Cardiac septum (tissue), 1 donor: Measurements from ENCODE around the gene C10orf53. TPM values are rescaled to one million over a fixed set of nuclear protein-coding genes. Genes with fewer than 3 reads are reported as not detected.

Experiments
- DNase-seq: peaks from one replicate; pipeline ENCODE4 v3.0.0-alpha.2; 2020; ENCODE audit warnings: low spot score
- intact Hi-C: fragments of 100-400 bp; cut with DNase I; formaldehyde crosslinking; loops from one replicate; pipeline ENCODE4 v1.14.0; 2022
- total RNA-seq: library from RNA; stranded (reverse); fragmentation: NEBNext Ultra II Directional; extraction: Animal tissue kit (Norgen Biotek cat#: 25700); gene quantifications from one replicate; pipeline ENCODE4 v1.2.1, GENCODE V29; 2021
- donor health status: DM: no; HTN: no; CAD: no.

The C10orf53 gene
- total RNA-seq, 1 donor from 2014 or later: not detected

GRCh38 chr10:49733866-49734265, 54.4 kb downstream of the C10orf53 start:
- intact Hi-C loops: no loop called here
- no peak for DNase-seq

- intact Hi-C loops: no loop called here
- DNase-seq: peak; percentile 63
Observed at GRCh38 chr10:49734676-49735075, 55.2 kb downstream of the C10orf53 start.

DNA sequence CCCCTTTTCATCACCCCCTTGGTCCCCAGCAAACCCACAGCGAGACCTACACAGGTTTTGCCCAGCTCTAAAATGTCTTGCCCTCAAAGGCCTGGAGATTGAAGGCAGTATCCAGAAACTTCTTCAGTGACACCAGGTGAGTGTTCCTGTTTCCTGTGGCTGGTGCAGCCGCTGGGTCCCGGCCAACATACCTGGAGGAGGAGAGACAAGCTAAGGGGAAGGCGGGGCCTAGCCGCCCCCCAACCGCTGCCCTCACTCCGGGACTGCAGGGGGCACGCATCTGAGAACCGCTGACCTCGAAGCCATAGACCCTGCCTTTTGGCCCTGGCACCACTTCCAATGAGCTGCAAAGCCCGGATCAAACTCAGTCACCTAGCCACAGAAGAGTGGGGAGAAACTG, 55.7 kb downstream of the C10orf53 start:
- DNase-seq: peak; percentile 68
- intact Hi-C loops: no loop called here

DNA sequence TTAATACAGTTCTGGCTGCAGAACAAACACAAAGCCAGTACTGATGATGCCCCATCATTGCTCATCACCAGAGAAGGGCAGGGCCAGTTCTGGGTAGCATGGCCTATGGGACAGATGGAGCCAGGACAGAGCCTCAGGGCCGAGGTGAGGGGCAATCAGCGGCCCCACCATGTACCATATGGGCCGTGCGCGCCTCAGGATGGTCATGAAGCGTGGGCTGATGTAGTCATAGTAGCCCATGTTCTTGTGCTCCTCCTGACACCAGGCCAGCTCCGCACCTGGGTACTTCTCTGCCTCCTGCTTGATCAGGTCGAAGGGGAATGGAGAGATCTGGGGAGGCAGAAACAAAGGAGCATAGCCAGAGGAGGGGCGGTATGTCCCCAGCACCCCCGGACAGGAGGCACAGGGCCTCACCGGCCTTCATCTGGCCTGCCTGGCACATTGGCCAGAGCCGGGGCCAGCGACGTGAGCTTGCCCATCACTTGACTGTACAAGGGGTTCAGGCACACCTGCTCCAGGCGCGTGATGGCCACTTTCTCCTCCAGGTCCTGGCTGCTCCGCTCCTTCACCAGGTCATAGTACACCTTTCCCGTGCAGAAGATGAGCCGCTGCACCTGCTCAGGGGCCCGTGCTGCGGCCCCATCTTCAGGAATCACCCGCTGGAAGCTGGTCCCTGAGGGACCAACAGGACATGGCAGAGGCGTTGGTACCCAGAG, 56.6 kb downstream of the C10orf53 start:
- peak; percentile 60 for DNase-seq

DNA sequence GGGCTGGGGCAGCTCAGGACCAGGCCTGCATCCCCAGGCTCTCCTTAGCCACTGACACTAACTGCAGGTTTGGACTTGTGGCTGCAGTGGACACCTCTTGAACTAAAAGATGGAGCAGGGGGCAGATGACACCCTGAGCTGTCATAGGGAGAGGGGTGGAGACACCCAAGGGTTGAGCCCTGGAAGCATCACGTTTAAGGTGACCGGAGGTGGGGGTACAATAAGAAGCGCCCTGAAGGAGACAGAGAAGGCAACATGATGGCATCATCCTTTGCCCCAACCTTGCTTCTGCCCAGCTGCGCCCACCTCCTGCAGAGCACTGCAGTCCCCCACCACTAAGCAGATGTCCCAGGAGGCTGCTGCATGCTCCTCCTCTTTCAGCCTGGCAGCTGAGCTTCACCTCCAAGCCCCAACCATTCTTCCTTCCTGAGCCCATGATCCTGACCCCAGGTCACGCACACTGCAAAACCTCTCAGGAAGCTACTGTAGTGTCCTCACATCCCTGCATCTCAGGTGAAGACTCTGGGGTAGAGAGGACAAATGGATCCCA, 57.2 kb downstream of the C10orf53 start:
- DNase-seq: peak; percentile 66
- intact Hi-C loops: no loop called here

More for the DNA sequence above, 56.6 kb downstream of the C10orf53 start:
- intact Hi-C loops: no loop called here

GRCh38 chr10:49737474-49738201, 58.2 kb downstream of the C10orf53 start:
- DNase-seq: peak; percentile 72
- intact Hi-C loops: no loop called here

GRCh38 chr10:49738616-49739360, 59.3 kb downstream of the C10orf53 start:
- intact Hi-C loops: no loop called here
- DNase-seq: peak; percentile 69

DNA sequence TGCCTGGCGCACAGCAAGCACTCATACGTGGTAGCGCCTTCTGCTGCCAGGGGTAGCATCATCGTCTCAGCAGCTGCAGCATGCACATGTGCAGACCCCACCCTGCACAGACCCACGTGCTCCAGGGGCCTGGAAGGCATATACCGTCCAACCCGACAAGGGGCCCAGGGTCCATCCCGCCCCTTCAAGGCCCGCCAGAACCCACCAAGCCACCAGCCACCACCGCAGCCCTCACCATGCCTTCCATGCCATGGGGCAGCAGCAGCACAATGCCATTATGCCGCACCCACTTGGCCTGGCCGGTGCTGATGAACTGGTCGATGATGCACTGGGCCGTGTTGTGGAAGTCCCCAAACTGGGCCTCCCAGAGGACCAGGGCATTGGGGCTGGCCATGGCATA, 60.0 kb downstream of the C10orf53 start:
- intact Hi-C loops: no loop called here
- peak; percentile 73 for DNase-seq

DNA sequence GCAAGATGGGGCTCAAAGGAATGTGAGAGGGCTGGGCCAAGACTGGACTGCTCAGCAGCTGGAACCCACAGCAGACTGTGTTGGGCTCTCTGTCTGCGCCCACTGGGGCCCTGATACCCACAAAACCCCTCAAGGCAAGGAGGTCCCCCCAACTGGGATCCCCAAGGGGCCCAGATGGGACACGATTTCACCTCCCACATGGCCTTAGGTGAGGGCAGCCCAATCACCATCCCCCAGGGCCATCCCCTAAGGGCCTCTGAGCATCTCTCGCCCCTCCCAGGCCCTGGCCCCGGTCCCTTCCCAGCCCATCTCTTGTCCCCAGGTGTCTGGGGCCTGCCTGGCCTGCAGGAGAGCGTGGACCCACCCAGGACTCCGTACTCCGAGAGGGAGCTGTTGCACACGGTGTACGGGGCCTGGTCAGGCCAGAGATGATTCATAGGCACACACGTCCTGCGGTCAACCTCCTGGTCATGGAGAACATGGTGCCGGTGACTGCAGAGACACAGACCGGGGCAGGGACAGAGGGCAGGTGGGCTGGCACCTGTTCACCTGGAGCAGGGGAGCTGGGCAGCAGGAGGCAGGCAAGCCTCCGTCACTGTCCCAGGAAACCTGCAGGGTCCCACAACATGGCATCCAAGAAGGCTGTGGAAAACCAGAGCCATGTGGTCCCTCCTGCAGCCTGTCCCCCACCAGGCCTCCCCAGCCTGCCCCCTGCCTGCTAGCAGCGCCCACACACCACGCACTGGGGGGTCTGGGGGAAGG, 61.1 kb downstream of the C10orf53 start:
- peak; percentile 63 for DNase-seq
- intact Hi-C loops: no loop called here

DNA sequence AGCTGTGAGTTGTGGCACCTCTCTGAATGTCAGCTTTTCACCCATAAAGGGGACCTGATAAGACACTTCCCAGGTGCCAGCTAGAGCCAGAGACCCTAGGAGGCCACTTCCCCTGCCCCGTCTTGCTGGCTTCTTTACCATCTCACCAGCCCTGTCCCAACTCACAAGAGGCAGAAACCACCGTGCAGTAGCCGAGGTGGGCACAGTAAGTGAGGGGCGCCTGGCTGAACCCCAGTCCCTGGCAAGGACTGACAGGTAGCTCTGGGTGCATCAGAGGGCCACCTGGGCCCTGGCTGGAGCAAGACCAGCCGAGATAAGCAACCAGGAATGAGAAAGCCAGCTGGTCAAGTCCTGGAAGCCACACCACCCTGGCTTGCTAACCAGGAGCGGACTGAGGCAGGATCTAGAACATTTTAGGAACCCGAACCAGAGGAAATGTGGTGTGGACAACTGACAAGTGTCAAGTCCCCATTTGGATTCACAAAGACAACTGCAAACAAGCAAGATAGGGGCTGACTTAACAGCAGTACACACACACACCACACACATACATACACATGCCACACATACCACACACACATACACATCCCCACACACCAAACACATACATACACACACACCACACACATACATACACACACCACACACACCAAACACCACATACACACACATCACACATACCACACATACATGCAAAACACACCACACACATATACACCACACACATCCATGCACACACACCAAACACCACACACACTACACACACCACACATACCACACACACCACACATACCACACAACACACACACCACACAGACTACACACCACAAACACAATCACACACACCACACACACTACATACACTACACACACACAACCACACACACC, 61.9 kb downstream of the C10orf53 start:
- intact Hi-C loops: no loop called here
- DNase-seq: peak; percentile 65

GRCh38 chr10:49742683-49743463, 63.4 kb downstream of the C10orf53 start:
- intact Hi-C loops: no loop called here
- no peak for DNase-seq

DNA sequence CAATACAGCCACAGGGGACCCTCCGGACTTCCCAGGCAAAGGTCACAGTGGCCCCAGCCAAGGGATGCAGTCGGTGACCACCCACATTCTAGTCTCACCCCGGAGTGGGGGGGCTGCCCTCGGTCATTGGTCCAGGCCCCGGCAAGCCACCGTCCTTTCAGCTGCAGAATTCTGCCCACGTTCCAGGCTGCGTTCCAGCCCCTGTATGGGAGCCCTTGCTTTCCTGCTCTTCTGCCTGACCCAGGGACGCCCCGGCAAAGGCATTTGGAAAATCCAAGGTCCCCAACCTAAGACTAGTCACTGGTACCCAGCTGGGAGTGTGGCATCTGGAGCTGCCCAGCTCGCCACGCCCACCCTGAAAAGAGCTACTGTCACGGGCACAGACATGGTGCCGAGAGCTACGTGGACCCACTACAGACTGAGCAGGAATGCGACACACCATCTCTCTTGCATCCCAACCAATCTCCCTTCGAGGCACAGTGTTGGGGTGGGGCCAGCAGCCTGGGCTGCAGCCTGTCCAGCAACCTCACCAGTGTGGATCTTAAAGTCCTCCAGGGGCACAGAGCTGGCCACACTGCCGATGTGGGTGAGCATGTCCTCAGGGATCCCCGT, 64.1 kb downstream of the C10orf53 start:
- peak; percentile 71 for DNase-seq
- intact Hi-C loops: no loop called here

- DNase-seq: no peak
- intact Hi-C loops: no loop called here
Observed at GRCh38 chr10:49744091-49744685, 64.7 kb downstream of the C10orf53 start.

DNA sequence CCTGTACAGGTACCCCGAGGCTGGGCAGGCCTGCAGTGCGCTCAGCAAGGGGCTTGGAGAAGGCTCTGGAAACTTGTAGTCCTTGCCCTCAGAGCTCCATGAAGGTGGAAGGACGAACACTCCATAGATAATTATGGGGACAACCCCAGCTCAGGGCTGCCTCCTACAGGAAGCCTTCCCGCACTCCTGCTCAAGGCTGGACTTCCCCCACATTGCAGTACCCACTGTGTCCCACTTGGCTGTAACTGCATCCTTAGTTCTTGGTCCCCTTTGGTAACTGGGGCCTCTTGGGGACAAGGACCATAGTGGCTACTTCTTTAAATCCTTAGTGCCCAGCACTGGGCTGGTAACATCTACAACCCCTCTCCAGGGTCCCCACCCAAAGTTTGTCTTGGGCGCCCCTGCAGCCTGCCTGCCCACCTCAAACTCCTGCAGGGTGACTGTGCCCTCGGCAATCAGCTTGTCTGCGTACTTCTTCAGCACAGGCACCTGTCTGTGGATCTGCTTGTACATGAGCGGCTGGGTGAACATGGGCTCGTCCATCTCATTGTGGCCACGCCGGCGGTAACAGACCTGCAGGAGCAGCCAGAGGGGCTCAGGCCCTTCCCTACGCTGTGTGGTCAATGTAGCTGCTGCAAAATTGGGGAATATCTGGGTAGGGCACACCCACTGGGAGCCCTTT, 65.6 kb downstream of the C10orf53 start:
- intact Hi-C loops: no loop called here
- DNase-seq: no peak

- intact Hi-C loops: no loop called here
- DNase-seq: no peak
Observed at GRCh38 chr10:49745756-49746155, 66.3 kb downstream of the C10orf53 start.

DNA sequence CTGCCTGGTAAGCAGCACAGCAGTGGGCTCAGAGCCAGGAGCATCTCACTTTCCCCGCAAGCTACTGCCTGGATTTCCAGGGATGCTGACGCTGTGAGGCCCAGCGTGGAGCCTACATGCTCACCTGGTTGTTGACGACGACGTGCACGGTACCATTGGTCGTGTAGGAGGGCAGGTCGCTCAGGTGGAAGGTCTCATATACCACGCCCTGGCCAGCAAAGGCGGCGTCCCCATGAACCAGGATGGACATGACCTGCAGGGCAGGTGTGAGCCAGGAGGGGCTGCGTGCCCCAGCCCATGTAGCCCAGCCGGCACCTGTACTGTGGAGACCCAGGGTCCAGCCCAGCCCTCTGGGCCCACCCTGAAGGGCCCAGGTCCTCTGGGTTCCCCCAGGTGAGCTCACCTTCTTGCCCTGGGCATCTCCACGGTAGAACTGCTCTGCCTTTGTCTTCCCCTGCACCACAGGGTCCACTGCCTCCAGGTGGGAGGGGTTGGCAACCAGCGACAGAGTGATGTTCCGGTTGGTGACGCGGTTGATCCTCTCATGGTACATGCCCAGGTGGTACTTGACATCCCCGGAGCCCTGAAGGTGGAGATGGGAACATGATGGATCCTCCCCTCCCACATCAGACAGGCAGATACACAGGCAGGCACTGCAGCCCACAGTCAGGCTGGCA, 67.3 kb downstream of the C10orf53 start:
- intact Hi-C loops: no loop called here
- DNase-seq: peak; percentile 73
